GM12892 (cell line): ENCODE data around the gene ANKRD13C.
A peak's percentile ranks its signal among the peaks of the same experiment; 100 is the strongest.

Source experiments
- DNase-seq: peaks from one replicate; pipeline ENCODE4 v3.0.0; 2011; ENCODE audit not compliant: insufficient read length
- FAIRE-seq: peaks from 2 replicates; lab custom pipeline; 2011; peaks lifted over from hg19 to GRCh38; lab: Jason Lieb, UNC
- POLR2A ChIP-seq: IDR thresholded peaks from 2 replicates; pipeline ENCODE4 v1.6.1; 2011; ENCODE audit warnings: low read depth, low read length, control low read depth
- POLR2AphosphoS5 ChIP-seq: IDR thresholded peaks from 2 replicates; pipeline ENCODE4 v1.6.1; 2011; ENCODE audit warnings: low read depth, low read length, control low read depth
- TAF1 ChIP-seq: IDR thresholded peaks from 2 replicates; pipeline ENCODE4 v1.6.1; 2011; ENCODE audit warnings: low read depth, mild to moderate bottlenecking, control low read depth, low read length, borderline replicate concordance

The ANKRD13C gene

GRCh38 chr1:70278710-70279109 is 75.8 kb downstream of the ANKRD13C start:
- TF ChIP-seq POLR2AphosphoS5 = no peak
- TF ChIP-seq TAF1 = no peak
- no peak for TF ChIP-seq POLR2A
- DNase-seq (no peak), FAIRE-seq (no peak)

DNA sequence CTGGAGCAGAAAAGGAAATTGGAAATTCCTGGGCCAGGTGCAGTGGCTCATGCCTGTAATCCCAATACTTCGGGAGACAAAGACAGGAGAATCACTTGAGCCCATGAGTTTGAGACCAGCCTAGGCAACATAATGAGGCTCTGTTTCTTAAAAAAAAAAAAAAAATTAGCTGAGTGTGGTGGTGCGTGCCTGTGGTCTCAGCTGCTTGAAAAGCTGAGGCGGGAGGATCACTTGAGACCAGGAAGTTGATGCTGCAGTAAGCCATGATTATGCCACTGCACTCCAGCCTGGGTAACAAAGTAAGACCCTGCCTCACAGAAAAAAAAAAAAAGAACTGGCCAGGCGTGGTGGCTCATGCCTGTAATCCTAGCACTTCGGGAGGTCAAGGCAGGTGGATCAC is 76.6 kb downstream of the ANKRD13C start:
- FAIRE-seq = no peak
- TF ChIP-seq POLR2A (no peak), TAF1 (no peak), POLR2AphosphoS5 (no peak)
- DNase-seq = no peak

DNA sequence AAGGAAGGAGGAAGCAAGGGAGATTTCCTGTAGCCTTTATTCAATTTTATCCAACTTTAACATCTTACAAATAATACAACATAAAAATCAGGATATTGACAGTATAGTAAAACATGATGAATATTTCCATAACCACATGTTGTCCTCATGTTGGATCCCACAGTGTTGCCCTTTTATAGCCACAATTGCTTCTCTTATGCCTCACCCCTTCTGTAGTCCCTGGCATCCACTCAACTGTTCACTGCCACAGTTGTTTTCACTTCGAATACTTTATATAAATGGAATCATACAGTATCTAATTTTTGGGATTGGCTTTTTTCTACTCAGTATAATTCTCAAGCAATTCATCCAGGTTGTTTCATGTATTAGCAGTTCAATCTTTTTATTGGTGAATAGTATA is 88.6 kb downstream of the ANKRD13C start:
- DNase-seq (no peak), FAIRE-seq (no peak)
- TF ChIP-seq POLR2A (no peak), TAF1 (no peak), POLR2AphosphoS5 (no peak)

DNA sequence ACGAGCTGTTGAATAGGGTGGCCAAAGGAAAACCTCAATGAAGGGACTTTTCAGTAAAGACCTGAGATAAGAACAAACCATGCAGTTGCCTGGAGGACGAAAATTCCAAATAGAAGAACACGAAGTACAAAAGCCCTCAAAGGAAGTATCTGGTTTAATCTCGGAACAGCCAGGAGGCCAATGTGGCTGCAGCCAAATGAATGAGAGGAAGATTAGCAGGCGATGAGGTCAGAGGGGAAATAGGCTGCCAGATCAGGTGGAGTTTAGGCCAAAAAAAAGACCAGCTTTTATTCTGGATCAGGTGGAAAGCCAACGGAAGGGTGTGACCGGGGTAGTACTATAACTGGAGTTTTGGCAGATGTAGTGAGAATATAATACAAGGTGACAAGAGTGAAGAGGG is 89.7 kb downstream of the ANKRD13C start:
- no peak for FAIRE-seq
- TF ChIP-seq TAF1 (no peak), POLR2AphosphoS5 (no peak), POLR2A (no peak)
- DNase-seq = no peak

DNA sequence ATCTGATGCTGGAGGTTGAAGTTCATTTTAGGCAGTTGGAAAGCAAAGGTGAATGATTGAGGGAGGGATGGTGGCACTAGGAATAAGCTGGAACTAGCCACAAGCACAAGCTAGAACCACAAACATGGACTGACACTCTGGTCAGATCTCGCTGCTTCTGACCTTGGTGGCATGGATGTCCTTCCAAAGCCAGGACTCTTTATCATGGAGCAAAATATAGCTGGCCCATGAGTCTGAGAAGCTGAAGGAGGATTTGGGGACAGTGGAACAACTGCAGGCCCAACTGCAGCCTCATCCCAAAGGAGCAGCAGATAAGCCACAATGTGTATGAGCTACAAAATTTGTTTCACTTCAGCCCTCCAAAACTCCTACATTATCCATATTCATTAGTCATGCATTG is 97.9 kb downstream of the ANKRD13C start:
- TF ChIP-seq POLR2AphosphoS5 (no peak), POLR2A (no peak), TAF1 (no peak)
- no peak for FAIRE-seq

DNA sequence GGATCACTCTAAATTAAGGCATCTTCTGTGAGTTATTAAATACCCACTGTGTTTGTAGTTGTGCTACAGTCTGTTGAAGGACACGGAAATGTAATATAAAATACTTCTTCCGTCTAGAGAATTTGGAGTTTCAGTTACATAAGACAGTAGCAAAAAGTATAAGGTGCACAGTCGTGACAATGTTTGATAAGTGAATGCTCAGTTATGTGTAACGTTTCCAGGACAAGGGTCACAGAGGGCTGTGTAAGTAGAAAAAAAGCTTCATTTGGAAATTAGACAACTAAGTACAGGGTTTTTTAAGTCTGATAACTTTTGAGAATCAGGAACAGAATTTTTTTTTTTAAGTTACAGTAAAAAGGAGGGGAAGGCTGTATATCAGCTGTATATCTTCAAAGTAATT is 105.8 kb downstream of the ANKRD13C start:
- TF ChIP-seq POLR2AphosphoS5 (no peak), TAF1 (no peak), POLR2A (no peak)
- no peak for DNase-seq

More for the DNA sequence above, 97.9 kb downstream of the ANKRD13C start:
- DNase-seq = no peak

DNA sequence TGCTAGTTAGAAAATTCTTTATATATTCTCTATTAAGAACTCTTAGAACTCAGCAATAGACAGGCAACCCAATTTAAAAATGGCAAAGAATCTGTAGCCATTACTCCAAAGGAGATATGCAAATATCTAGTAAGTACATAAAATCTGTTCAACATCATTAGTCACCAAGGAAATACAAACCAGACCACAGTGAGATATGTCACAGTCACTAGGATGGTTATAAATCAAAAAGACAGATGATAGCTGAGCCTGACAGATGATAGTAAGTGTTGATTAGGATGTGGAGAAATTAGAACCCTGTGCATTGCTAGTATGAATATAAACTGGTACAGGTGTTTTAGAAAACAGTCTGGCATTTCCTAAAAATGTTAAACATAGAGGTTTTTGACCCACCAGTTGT is 106.8 kb downstream of the ANKRD13C start:
- FAIRE-seq (no peak), DNase-seq (no peak)
- TF ChIP-seq TAF1 (no peak), POLR2A (no peak), POLR2AphosphoS5 (no peak)

More for the DNA sequence above, 105.8 kb downstream of the ANKRD13C start:
- no peak for FAIRE-seq

DNA sequence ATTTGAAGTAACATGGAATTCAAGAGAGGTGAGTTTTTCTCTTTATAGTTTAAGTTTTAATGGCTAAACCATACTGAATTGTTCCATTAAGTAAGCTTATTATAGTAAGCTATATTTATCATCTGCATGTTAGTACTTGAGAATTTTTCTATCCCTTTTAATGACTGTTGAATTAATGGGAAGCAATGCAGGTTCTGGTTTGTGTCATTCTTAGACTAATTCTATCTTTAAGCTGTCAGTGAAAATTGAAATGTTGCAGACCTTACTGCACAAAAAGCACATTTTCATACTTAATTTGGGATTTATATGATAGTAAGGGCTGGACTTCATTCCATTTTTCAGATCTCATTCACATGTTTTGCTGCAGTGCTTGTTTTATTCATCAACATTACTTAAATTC is 107.4 kb downstream of the ANKRD13C start:
- no peak for DNase-seq

DNA sequence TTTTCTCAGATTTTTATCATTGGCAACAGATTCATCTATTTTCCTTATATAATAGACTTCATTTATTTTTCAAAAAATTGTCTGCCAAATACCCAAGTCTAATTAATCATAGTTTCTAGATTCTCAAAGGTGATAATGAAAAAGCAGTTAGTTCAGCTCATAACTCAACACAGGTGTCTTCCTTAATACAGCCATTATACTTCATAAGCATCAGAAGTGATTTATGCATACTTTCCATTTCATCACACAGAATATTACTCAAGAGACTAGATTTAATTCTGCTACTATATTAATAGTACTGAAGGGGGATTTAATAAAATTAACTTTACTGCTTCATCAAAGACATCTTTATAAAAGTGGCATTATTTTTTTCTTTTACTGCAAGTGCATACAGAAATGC is 114.6 kb downstream of the ANKRD13C start:
- TF ChIP-seq TAF1 = no peak
- TF ChIP-seq POLR2AphosphoS5 = no peak
- no peak for TF ChIP-seq POLR2A
- FAIRE-seq = no peak
- DNase-seq = no peak

More for the DNA sequence above, 107.4 kb downstream of the ANKRD13C start:
- no peak for FAIRE-seq
- TF ChIP-seq POLR2AphosphoS5 (no peak), TAF1 (no peak), POLR2A (no peak)

- TF ChIP-seq POLR2AphosphoS5 = no peak
- no peak for TF ChIP-seq TAF1
- no peak for TF ChIP-seq POLR2A
- DNase-seq (no peak), FAIRE-seq (no peak)
These were observed 119.8 kb downstream of the ANKRD13C start for GRCh38 chr1:70234733-70235132.

- no peak for TF ChIP-seq TAF1
- TF ChIP-seq POLR2AphosphoS5 = no peak
- no peak for TF ChIP-seq POLR2A
- FAIRE-seq (no peak), DNase-seq (no peak)
These were observed 123.0 kb downstream of the ANKRD13C start for GRCh38 chr1:70231475-70231874.

DNA sequence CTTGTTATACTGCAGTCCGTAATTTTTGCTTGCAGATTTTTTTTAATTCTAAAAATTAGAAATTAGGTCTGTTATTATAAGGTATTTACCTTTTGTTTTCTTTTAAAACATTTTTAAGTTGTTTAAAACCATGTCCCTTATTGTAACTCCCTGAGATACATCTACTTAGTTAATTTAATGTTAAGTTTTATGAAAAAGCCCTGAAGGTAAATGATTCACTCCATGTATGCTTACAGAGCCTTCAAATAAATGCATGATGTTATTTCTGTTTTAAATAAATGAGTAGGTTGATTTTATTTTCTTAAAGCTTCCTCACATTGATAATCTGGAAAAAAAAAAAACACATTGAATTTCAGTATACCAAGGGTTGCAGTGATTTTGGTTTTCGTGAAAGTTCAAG is 125.9 kb downstream of the ANKRD13C start:
- no peak for DNase-seq
- no peak for TF ChIP-seq TAF1
- no peak for TF ChIP-seq POLR2A
- TF ChIP-seq POLR2AphosphoS5 = no peak
- FAIRE-seq = no peak

GRCh38 chr1:70227439-70227838 is 127.1 kb downstream of the ANKRD13C start:
- no peak for DNase-seq
- no peak for TF ChIP-seq POLR2AphosphoS5
- no peak for TF ChIP-seq POLR2A
- no peak for TF ChIP-seq TAF1
- peak; percentile 44 for FAIRE-seq

DNA sequence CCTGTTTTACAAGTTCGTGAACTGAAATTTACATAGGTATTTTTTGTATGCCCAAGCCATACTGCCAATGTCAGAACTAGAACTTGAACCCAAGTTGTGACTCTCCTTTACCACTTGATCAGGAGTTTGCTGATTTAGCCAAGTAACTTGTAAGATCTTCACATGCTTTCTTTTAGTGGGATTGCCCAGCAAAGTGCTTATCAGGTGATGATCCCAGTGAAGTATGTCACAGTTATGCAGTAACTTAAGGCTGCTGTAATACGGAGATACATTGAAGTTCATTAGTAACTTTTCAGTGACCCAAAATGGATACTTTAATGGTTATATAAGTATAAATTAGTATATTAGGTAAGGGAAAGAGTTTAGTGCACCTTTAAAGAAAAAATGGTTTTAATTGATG is 129.6 kb downstream of the ANKRD13C start:
- no peak for TF ChIP-seq POLR2AphosphoS5
- no peak for TF ChIP-seq POLR2A
- TF ChIP-seq TAF1 = no peak
- no peak for DNase-seq
- FAIRE-seq = peak; percentile 9
